Lower lobe of right lung (tissue), 2 donors: ENCODE results near the gene LINGO1. TPM values are rescaled to one million over a fixed set of nuclear protein-coding genes. Genes with fewer than 3 reads are reported as not detected.

Experiments used
- ATAC-seq, 2 donors: fragments of 200-7000 bp; cut with Tn5 transposase; one replicate each; pipeline ENCODE4 v1.9.1; 2020 to 2022; ENCODE audit warnings: mild to moderate bottlenecking in 2 of 2, moderate library complexity in 2 of 2
- DNase-seq: peaks from one replicate; pipeline ENCODE4 v3.0.0-alpha.2; 2020
- H3K27ac ChIP-seq: fragments of 200-600 bp; one replicate; pipeline ENCODE4 v1.8.0; 2022
- H3K27me3 ChIP-seq: fragments of 200-600 bp; one replicate; pipeline ENCODE4 v1.8.0; 2022; ENCODE audit warnings: low read depth
- H3K36me3 ChIP-seq: fragments of 200-600 bp; one replicate; pipeline ENCODE4 v1.8.0; 2022; ENCODE audit warnings: mild to moderate bottlenecking
- H3K4me1 ChIP-seq: fragments of 200-600 bp; one replicate; pipeline ENCODE4 v1.8.0; 2022
- H3K4me3 ChIP-seq: fragments of 200-600 bp; one replicate; pipeline ENCODE4 v1.8.0; 2022; ENCODE audit warnings: mild to moderate bottlenecking
- H3K9me3 ChIP-seq: fragments of 200-600 bp; one replicate; pipeline ENCODE4 v1.8.0; 2022
- intact Hi-C: fragments of 100-400 bp; cut with DNase I; formaldehyde crosslinking; loops from one replicate; pipeline ENCODE4 v1.11.0; 2022
- total RNA-seq: library from RNA; stranded (reverse); fragmentation: NEBNext Ultra II Directional; extraction: Animal tissue kit (Norgen Biotek cat#: 25700); gene quantifications from one replicate; pipeline ENCODE4 v1.2.1, GENCODE V29; 2021
- TF ChIP-seq, protein P1 (sequence below): fragments of 200-600 bp; IDR thresholded peaks from one replicate; pipeline ENCODE4 v1.8.0; 2022; ENCODE audit warnings: antibody characterized with exemption, mild to moderate bottlenecking
- donor health status: DM: no; HTN: yes; CAD: no; lungs with severe emphysema.

LINGO1 gene
- total RNA-seq, 1 donor from 2014 or later, result 0.86 TPM

DNA sequence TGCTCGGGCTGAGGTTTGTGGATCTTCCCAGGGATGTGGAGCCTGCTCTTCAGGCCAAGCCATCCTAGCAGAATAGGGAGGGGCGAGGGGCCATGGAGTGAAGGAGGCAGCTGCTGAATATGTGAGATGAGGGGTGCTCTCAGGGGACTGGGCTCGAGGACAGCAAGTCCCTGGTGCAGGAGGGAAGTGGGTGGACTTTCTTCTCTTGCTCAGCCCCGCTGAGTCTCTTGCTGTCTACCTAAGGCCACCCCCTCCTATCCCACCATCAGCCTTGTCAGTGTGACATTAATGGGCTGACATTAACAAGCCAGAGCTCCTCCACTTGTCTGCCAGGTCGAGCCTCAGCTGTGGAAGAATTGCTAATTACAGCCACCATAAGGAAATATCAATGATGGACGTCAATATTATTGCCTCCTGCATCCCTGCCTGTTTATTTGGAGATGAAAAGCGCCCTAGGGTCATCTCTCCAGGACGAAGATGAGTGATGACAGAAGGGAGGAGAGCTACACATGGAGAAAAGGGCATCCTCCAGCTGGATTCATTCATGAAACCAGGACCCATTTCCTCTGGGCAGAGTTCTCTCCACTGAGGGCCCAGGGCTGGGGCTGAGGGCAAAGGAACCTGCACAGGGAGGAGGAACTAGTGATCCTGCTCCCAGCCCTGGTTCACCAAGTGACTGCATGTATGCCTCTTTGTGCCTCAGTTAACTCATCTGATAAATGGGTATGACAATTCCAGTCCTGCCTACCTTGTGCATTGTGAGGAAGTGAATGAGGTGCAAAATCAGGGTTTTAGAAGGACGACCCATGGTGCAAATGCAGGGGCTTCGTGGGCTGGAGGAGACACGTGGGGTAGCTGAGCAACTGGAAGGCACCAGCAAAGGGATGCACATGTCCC lies 34.9 kb upstream of the LINGO1 start:
- Histone ChIP-seq H3K27ac (no peak overlapping the region), H3K36me3 (no peaks in the 10 kb centered on the region), H3K27me3 (peaks cover 27% of the 10 kb centered on the region), H3K4me1 (no peaks in the 10 kb centered on the region), H3K4me3 (no peak overlapping the region), H3K9me3 (no peaks in the 10 kb centered on the region)
- TF ChIP-seq, protein P1, sequence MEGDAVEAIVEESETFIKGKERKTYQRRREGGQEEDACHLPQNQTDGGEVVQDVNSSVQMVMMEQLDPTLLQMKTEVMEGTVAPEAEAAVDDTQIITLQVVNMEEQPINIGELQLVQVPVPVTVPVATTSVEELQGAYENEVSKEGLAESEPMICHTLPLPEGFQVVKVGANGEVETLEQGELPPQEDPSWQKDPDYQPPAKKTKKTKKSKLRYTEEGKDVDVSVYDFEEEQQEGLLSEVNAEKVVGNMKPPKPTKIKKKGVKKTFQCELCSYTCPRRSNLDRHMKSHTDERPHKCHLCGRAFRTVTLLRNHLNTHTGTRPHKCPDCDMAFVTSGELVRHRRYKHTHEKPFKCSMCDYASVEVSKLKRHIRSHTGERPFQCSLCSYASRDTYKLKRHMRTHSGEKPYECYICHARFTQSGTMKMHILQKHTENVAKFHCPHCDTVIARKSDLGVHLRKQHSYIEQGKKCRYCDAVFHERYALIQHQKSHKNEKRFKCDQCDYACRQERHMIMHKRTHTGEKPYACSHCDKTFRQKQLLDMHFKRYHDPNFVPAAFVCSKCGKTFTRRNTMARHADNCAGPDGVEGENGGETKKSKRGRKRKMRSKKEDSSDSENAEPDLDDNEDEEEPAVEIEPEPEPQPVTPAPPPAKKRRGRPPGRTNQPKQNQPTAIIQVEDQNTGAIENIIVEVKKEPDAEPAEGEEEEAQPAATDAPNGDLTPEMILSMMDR, result no peak
- intact Hi-C loops, result no loop called here
- ATAC-seq (no peak), DNase-seq (no peak)

DNA sequence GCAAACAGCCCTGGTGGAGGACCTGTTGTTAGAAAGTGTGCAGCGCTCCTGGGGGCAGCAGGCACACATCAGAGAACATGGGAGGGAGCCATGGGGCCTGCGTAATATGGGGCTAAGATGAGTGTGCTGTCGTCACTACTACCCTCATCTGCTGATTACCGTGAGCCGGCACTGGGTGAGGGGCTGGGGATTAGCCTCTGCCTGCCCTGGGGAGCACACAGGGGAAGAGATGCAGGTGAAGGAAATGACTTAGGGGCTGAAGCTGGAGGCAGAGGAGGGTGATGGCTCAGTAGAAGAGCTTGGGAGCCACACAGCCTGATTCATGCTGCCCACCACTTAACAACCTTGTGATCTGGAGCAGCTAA lies 33.6 kb upstream of the LINGO1 start:
- H3K9me3 ChIP-seq, result no peaks in the 10 kb centered on the region
- no peak overlapping the region for H3K4me3 ChIP-seq
- no peaks in the 10 kb centered on the region for H3K36me3 ChIP-seq
- intact Hi-C loops, result no loop called here
- TF ChIP-seq, protein P1, result no peak
- DNase-seq (no peak), ATAC-seq (no peak)
- no peaks in the 10 kb centered on the region for H3K4me1 ChIP-seq
- no peak overlapping the region for H3K27ac ChIP-seq
- H3K27me3 ChIP-seq, result peaks cover 23% of the 10 kb centered on the region

- no peaks in the 10 kb centered on the region for H3K4me1 ChIP-seq
- H3K36me3 ChIP-seq, result no peaks in the 10 kb centered on the region
- intact Hi-C loops, result no loop called here
- DNase-seq (no peak), ATAC-seq (no peak)
- H3K27me3 ChIP-seq, result peaks cover 21% of the 10 kb centered on the region
- H3K4me3 ChIP-seq, result no peak overlapping the region
- H3K27ac ChIP-seq, result no peak overlapping the region
- no peaks in the 10 kb centered on the region for H3K9me3 ChIP-seq
- TF ChIP-seq, protein P1, result no peak
Observed at GRCh38 chr15:77665530-77666295, 33.0 kb upstream of the LINGO1 start.

DNA sequence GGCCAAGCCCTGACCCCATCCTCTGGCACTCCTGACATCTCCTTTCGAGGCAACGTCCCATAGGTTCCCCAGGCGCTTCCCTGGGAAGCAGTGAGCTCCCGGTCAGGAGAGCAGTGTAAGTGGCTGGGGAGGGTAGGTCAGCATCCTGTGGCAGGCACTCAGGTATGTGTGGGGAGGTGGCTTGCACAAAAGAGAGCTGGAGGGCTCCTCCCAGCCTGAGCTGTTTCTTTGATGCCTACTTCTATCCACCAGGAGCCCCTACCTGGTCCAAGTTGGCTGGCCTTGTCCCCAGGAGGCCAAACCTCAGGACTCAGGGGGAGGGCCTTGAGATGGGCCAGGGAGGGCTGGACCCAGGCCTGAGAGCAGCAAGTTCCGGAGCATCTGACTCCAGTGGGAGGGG lies 31.7 kb upstream of the LINGO1 start:
- ATAC-seq, result no peak
- Histone ChIP-seq H3K36me3 (no peaks in the 10 kb centered on the region), H3K9me3 (no peaks in the 10 kb centered on the region), H3K27me3 (peaks cover 14% of the 10 kb centered on the region), H3K4me3 (no peak overlapping the region), H3K4me1 (no peaks in the 10 kb centered on the region), H3K27ac (no peak overlapping the region)
- DNase-seq, result no peak
- intact Hi-C loops, result no loop called here
- TF ChIP-seq, protein P1, result no peak

- Histone ChIP-seq H3K27me3 (peaks cover 8% of the 10 kb centered on the region), H3K4me3 (no peak overlapping the region), H3K4me1 (no peaks in the 10 kb centered on the region), H3K36me3 (no peaks in the 10 kb centered on the region), H3K9me3 (no peaks in the 10 kb centered on the region), H3K27ac (no peak overlapping the region)
- TF ChIP-seq, protein P1, result no peak
- ATAC-seq (no peak), DNase-seq (no peak)
- intact Hi-C loops, result no loop called here
Observed at GRCh38 chr15:77663256-77663655, 30.5 kb upstream of the LINGO1 start.
